IPS-NIHi7 (cell line): ENCODE data around the gene EPHB2.
A peak's percentile ranks its signal among the peaks of the same experiment; 100 is the strongest.
"Not testable (repeated sequence)": the region's sequence is repeated elsewhere in the genome, so short reads cannot be mapped to it uniquely, and the experiment has no call there.

Experiments used
- DNase-seq: peaks from one replicate; pipeline ENCODE4 v3.0.0; 2012; ENCODE audit warnings: mixed read lengths; ENCODE audit errors: extremely low spot score

The EPHB2 gene

GRCh38 chr1:22818061-22818770 is 107.6 kb downstream of the EPHB2 start:
- no peak for DNase-seq

DNA sequence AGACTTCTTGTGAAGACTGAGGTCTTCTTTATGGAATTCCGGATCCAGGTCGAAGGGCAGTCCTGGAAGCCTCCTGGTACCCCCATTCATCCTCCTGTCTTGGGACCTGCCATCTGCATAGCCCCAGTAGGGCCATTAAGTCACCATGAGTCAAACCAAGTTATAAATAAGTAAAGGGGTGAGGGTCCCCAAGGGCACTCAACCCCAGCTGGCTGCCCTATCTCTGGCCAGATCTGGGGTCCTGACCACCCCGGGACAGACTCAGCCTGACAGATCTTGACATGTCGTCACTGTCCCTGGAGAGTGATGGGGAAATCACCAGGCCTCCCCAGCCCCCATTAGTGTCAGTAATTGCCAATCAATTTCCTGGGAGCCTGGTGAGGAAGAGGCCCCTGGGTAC is 108.7 kb downstream of the EPHB2 start:
- no peak for DNase-seq

DNA sequence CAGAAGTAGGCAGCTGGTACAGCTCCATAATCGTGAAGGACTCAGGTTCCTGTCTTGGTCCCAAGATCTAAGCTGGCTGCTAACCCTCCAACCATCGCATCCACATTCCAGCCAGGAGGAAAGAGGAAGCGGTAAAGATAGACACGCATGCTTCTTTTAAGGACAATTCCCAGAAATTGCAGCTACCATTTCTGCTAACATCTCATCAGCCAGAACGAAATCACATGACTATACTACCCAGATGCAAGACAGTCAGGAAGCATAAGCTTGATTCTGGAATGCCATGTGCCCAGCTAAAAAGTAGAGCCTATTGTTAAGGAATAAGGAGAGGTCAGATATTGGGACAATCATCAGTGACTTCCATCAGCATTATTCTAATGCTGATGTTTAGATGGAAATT is 110.4 kb downstream of the EPHB2 start:
- DNase-seq, result no peak

- no peak for DNase-seq
These were observed 111.7 kb downstream of the EPHB2 start for GRCh38 chr1:22822371-22822770.

DNA sequence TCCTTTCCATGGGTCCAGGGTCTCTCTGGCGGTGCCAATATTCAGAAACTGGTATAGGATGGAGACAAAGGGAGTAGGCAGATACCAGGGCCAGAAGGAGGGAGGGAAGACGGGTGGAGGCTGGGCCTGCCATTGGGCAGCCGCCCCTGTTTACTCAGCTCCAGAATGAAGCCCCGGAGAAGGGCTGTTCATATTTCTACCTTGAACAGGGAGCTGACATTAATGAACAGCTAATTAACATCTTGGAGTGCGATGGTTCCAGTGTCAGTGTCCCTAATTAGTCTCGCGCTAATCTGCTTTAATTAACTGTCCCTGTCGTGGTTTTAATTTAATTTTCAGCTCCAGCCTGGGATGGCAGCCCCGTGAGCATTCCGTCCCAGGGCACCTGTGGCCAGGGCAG is 113.8 kb downstream of the EPHB2 start:
- DNase-seq, result no peak

- no peak for DNase-seq
These were observed 114.3 kb downstream of the EPHB2 start for GRCh38 chr1:22824975-22825374.

DNA sequence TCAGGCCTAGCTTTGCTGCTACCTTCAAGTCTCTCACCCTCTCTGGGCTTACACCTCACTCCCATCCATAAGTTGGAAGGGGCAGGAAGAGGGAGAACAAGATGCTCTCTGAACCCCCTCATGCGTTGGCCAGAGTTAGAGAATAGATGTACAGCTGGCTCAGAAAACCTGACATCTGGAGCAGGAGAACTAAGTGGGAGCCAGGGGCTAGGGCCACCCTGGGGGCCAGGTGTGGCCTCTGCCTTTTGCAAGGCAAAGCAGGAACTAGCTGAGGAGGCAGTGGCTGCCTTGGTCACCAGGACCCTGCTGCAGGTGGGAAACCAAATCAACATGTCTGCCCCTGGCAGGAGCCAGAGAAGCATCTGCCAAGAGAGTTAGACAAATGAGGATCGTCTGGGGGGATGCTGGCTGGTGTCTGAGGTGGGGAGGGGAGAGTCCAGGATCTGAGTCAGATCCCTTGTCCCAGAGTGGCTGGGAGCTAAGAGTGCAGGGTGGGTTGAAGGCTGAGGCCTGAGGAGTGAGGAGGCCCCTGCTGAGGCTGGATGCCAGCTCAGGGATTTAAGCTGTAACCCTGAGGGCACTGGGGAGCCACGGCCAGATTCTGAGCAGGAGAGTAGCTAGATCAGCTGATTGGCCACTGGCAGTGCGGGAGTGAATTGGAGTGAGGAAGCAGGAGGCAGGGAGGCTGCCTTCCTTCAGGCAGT is 115.0 kb downstream of the EPHB2 start:
- DNase-seq, result no peak

- peak; percentile 59 for DNase-seq
These were observed 116.3 kb downstream of the EPHB2 start for GRCh38 chr1:22826604-22827580.

DNA sequence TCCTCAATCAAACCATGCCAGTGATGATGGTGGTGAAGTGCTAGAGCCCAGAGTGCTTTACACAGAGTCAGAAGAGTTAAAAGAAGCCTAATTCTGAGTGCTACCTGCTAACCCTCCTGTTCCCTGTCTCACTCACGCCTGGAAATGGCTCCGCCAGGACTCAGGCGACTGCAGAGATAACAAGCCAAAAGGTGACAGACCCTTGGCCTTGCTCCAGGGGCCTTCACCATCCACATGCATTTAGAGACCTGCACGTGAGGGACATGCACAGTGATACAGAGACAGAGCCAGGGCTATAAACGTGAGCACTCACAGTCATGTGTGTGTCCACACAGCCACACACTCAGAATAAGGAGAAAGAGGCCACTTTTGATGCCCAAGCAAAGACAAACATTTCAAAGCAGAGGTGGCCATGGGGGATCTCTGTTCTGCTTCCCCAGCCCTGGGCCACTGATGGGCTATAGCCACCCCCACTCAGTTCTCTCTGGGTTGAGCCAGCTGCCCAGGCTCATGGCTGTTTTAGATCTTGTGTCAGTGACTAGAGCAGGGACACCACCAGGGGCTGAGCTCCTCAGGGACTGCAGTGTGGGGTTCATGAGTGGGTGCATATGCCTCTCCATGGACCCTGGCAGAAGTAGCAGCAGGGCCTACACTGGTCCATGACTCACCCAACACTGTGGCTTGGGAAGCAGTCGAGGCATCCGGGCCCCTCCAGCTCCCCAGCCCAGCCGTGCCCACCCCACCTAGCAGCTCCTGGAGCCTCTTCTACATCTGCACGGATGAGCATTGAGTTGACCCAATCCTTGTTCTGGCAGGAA is 117.2 kb downstream of the EPHB2 start:
- no peak for DNase-seq

DNA sequence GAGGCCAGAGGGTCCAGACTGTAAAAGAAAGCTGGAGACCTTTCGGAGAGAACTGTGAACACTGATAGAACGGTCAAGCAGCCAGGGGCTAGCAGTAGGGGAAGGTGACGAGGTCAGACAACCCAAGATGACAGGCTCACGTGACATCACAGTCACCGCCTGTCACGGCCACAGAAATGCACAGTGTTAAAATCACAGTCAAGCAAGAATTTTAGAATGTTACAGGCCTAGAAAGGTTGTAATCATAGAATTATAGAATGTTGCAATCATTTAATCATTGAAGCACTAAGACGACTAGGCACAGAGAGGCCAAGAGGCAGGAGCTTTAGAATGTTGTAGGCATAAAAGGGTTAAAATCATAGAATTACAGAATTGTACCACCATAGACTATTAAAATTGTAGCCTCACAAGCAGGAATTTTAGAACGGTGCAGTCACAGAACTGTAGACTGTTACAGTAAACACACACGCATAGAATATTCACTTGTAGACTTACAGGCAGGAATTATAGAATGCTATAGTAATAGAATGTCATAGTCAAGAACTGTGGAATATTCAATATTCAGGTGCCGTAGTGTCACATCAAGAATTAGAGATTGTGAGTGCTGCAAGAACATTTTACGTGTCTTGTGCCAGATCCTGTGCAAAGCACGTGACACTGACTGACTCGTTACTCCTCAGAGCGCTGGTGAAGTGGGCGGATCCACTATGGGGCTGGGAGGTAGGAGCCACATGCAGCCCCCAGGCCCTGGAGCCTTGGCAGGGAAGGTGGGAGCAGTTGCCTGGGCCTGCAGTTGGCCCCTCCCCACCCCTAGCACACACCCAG is 118.1 kb downstream of the EPHB2 start:
- peak; percentile 49 for DNase-seq

GRCh38 chr1:22829309-22829989 is 118.8 kb downstream of the EPHB2 start:
- DNase-seq, result no peak

DNA sequence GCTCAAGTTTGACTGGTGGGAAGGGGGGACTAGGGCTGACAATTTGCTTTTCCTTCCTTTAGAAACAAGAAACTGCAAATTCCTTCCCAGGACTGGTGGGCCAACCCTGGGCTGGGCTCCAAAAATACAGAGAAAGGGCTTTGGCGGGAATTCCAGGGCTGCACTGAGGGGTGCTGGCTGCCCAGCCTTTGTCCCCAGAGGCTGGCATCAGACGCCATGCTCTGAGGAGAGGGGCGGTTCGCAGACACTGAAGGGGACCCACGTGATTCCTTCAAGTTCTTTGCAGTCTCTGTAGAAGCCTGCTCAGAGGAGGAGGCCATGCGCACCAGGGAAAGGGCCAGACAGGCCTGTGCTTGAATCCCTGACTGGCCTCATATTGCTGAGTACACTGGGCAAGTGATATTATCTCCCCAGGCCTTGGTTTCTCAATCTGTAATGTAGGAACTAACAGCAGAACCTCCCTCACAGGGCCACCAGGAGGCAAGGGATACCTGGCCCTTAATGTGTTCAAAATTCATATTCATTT is 119.5 kb downstream of the EPHB2 start:
- no peak for DNase-seq

- no peak for DNase-seq
These were observed 120.2 kb downstream of the EPHB2 start for GRCh38 chr1:22830757-22831340.

DNA sequence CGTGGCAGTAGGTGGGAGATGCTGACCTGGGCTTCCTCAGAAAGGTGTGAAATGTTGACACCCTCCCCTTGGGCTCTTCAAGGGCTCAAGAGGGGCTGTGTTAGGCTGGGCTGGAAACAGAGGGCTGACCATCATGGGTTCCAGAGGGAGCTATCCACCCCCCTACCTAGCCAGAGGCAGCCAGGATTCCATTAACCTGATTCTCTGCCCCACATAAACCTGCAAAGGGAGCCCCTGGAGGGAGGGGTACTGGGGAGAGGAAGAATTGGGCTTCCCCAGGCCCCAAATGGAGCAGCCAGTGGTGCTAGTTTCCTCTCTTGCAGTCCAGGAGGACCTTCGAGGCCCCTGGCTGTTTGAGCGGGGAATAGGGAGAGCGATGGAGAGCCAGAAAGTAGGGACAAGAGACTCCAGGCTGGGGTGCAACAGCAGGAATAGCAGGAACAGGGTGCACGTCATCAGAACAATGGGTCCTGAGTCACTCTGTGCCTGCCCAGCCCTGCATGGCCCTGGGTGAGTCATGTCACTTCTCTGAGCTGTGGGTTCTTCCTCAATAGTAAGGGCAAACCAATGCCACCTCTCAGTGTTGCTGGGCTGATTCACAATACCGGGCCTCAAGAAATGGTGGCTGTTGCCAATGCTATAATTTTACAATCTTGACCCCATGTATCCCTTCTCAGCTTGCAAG is 121.2 kb downstream of the EPHB2 start:
- no peak for DNase-seq

GRCh38 chr1:22832414-22832786 is 121.8 kb downstream of the EPHB2 start:
- no peak for DNase-seq

DNA sequence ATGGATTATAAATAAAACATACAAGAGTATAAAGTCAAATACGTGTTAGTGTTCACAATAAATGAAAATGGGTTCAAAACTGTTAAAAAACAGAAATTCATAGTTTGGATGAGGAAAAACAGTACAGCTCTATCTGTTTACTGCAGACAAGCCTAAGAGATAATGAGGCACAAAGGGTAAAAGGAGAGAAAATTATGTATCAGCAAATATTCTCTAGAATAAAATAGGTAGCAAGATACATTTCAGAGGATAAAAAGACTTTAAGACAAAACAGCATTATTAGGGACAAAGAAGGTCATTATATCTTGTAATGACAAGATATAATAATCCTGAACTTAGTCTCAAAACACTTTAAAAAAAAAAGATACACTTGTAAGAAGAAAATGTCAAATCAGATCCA is 123.1 kb downstream of the EPHB2 start:
- no peak for DNase-seq

DNA sequence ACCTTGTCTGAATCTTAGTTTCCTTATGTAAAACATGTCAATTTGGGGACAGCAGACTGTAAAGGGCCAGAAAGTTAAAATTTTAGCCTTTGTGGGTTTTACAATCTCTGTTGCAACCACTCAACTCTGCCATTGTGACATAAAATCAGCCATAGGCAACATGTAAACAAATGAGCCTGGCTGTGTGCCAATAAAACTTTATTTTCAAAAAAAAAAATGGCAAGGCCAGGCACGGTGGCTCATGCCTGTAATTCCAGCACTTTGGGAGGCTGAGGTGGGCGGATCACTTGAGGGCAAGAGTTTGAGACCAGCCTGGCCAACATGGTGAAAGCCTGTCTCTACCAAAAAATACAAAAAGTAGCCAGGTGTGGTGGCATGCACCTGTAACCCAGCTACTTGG is 123.8 kb downstream of the EPHB2 start:
- DNase-seq, result not testable (repeated sequence)

GRCh38 chr1:22835636-22836319 is 125.1 kb downstream of the EPHB2 start:
- no peak for DNase-seq
